ENCODE measurements around the gene FAM131C.
"Not testable (repeated sequence)": the region's sequence is repeated elsewhere in the genome, so short reads cannot be mapped to it uniquely, and the experiment has no call there.

Gene FAM131C, protein sequence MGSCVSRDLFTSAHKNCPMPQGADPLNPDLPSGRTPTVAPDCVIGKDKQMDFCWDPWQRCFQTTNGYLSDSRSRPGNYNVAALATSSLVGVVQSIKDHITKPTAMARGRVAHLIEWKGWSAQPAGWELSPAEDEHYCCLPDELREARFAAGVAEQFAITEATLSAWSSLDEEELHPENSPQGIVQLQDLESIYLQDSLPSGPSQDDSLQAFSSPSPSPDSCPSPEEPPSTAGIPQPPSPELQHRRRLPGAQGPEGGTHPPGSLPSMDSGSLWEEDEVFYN

GRCh38 chr1:16073490-16074119, at the start of gene FAM131C:
FAM131C (minus strand) TSS chr1:16073651; CDS start chr1:16073442, 209 bp downstream.
- peak; percentile 14 for DNase-seq

DNA sequence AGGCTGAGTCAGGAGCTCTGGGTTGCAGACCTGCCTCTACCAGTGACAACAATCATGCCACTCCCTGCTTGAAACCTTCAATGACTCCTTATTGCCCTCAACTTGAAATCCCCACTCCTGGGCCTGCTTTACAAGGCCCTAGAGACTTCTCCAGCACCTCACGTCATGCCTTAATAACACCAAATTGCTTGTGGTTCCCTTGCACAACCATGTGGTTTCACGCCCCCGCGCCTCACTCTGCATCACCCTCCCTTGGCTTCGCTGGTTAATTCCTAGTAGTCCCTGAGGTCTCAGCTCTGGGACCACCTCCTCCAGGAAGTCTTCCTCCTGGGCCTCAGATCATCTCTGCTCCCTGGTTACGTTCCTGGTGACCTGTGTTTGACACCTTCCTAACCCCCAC, 49.5 kb upstream of the FAM131C start:
- peak; percentile 32 for DNase-seq

DNA sequence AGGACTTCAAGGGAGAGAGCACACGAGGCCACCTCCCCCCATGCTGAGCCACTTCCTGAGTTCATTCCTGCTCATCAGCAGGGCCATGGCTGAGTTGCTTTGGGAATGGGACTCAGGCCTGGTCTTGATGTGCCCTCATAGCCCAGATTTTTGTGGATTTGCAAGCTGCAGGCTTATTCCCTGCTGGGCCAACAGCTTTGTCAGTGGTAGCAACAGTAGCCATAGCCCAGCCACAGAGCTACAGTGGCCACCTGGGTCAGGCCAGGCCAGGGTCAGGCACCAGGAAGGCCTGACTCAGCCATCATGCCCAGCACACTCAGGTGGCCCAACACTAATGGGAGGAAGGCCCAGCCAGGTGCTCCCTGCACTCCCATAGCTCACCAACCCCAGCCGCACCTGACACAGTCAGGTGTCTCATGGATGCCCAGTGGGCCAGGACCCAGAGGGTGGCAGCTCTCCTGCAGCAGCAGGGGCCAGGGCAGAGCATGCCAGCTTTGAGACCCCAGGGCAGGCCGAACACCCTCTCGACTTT, 49.0 kb upstream of the FAM131C start:
- DNase-seq: no peak

- no peak for DNase-seq
Measured at GRCh38 chr1:16120940-16121410, 47.5 kb upstream of the FAM131C start.

DNA sequence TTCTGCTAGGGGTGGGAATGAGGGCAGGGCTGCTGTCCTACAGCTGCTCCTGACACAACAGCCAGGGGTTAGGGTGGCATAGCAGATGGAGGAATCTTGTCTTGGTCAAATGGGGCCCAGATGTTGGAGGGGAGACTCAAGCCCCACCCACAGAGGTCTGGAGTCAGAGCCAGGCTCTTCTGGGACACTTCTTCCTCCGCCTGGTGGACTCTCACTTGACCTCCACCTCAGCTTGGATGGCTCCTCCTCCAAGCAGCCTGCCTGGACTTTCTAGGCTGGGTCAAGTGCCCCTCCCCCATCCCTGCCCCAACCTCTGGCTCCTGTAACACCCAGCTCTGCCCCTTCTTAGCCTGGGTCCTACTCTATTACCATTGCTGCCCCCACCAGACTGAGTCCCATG, 47.0 kb upstream of the FAM131C start:
- DNase-seq: no peak

DNA sequence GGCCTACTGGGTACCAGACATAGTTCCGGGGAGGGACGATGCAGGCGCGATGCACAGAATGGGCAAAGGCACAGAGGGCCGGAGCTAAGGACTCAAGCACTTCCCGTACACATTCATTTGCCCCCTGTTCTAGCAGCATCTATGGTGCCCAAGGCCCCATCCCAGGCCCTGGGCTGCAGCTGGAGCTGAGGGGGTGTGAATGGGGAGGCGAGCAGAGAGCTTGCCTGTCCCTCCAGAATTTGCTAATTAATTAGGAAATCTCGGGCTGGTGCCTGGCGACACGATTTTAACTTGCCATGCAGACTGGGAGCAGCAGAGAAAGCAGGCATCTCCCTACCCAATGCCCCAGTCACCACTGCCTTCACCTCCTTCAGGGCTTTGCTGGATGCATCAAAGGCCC, 46.5 kb upstream of the FAM131C start:
- DNase-seq: no peak

- no peak for DNase-seq
Measured at GRCh38 chr1:16119504-16119903, 46.1 kb upstream of the FAM131C start.

GRCh38 chr1:16118706-16119105, 45.3 kb upstream of the FAM131C start:
- no peak for DNase-seq

- no peak for DNase-seq
Measured at GRCh38 chr1:16117936-16118335, 44.5 kb upstream of the FAM131C start.

DNA sequence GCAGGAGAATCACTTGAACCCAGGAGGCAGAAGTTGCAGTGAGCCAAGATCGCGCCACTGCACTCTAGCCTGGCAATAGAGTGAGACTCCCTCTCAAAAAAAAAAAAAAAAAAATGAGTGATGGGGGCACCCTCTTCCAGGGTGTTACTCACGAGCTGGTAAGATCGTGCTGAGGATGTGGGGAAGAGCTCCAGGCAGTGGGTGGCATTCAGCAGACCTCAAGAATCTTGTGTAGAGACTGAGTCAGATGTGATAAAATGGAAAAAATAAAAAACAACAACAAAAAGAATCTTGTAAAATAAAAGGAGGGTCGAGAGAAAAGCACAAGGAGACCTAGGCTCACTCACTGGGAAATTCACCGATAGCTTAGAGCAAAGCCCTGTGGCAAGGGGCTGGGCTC, 43.9 kb upstream of the FAM131C start:
- no peak for DNase-seq

DNA sequence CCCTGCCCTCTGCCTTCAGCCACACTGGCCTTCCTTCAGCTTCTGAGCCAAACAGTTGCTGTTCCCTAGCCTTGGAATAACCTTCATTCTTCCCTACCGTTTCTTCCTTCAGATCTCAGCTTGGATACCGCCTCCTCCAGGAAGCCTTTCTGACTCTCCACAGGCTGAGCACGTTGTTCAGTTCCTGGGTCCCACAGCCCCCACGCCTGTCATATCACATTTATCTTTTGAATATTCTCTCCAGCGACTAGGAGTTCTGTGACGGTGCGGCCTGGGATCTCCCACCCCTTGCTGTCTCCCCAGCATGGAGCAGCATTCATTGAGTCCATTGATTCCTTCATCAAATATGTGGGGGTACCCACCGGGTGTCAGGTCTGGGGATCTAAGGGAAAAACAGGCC, 43.2 kb upstream of the FAM131C start:
- DNase-seq: no peak

DNA sequence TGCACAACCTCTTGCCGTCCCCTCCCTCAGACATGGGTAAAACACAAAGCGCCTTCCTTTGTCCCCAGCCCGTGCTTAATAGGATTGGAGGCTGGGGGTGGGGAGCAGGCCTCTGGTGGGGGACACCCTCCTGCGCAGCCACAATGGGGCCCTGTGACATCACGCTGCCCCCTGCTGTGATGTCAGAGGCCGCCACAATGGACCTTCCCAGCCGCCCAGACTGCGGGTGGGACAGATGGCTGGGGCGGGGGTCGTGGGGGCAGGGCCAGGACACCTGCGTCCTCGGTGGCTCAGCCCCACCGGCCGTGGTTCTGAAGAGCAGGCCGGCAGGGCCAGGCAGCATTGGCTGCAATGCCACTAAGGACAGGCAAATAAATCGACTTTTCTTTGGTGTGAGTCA, 42.6 kb upstream of the FAM131C start:
- DNase-seq: no peak

GRCh38 chr1:16115468-16115983, 42.1 kb upstream of the FAM131C start:
- no peak for DNase-seq

- no peak for DNase-seq
Measured at GRCh38 chr1:16114527-16115467, 41.3 kb upstream of the FAM131C start.

DNA sequence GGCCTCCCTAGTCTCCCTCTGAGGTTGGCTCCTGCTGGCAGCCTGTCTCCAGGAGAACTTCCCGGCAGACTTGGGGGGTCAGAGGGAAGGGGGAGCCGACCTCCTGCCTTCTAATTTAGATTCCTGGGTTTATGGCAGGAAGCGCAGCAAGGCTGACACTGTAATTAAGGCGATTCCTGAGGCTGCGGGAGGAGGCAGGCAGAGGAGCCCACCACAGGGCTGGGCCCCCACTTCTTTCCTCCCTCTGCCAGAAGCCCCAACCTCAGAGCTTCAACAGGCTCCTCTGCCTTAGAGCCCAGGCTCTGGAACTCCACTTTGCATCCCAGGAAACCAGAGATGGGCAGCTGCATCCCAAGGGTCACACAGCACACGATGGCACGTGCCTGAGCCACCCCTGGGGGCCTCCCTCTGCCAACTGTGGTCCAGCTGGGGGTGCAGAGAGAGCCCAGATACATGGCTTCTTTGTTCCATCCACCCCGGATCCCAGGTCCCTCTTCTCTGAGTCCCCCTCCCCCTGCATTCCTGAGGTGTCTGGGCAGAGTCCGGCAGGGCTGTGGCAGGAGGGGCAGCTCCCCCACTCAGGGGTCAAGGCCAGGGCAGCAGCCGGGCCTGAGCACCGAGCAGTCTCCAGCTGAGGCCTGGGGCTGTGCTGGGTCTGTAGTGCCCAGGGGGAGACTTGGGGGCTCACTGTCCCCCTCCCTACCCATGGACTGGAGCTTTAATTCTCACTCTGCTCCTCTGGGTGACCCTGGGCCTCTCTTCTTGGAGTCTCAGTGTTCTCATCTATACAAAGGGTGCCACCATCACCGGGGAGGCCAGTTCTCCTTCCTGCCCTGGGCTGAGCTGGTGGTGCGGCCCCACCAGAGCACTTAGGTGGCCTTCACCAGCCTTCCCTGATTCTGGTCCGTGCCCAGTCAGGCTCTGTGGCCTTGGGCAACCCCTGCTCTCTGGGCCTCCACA, 39.4 kb upstream of the FAM131C start:
- DNase-seq: no peak

- DNase-seq: no peak
Measured at GRCh38 chr1:16111771-16112595, 38.5 kb upstream of the FAM131C start.

DNA sequence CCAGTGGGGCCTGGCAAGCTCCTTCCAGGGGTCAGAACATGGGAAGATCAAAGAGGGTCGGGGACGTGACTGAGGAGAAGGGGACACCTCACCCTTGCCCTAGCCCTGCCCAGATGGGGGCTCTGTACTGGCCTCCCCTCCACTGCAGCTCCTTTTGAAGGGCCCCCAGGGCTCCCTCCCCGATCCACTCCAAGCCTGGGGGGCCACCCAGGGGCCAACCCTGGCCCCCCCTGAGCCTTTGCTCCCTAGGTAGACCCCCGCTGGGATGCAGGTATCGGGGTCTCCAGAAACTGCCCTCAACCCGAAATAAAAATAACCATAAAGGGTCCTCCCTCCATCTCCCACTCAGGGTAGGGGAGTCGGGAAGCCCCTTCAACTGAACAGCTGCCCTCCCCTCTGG, 37.4 kb upstream of the FAM131C start:
- no peak for DNase-seq

- DNase-seq: no peak
Measured at GRCh38 chr1:16110456-16110855, 37.0 kb upstream of the FAM131C start.

GRCh38 chr1:16109571-16109970, 36.1 kb upstream of the FAM131C start:
- DNase-seq: no peak

- DNase-seq: not testable (repeated sequence)
Measured at GRCh38 chr1:16107039-16107438, 33.6 kb upstream of the FAM131C start.

GRCh38 chr1:16101623-16102022, 28.2 kb upstream of the FAM131C start:
- no peak for DNase-seq

All from activated gamma-delta T cell treated with Interleukin-2 at 50 U/mL for 16 hours (primary cell).